OCI-LY7 (cell line): ENCODE data around the gene VSNL1. TPM values are rescaled to one million over a fixed set of nuclear protein-coding genes. Genes with fewer than 3 reads are reported as not detected.
A peak's percentile ranks its signal among the peaks of the same experiment; 100 is the strongest.

Source experiments
- BruUV-seq: library from RNA; stranded (reverse); fragments of 400-500 nt; replicated peaks from 2 replicates; lab custom pipeline; 2021; lab: Mats Ljungman, UMichigan
- CTCF ChIA-PET: fragments of 300-600 bp; sonication (Branson Sonifier 250); formaldehyde crosslinking; loops from one replicate; lab custom pipeline; 2022; ENCODE audit warnings: antibody characterized with exemption; ENCODE audit not compliant: unreplicated experiment; lab: Charles Lee
- POLR2A ChIA-PET: fragments of 300-600 bp; sonication (Branson Sonifier 250); formaldehyde crosslinking; loops from one replicate; lab custom pipeline; 2022; ENCODE audit warnings: antibody characterized with exemption; lab: Charles Lee
- DNase-seq: peaks from one replicate; pipeline ENCODE4 v3.0.0-alpha.2; 2015; ENCODE audit warnings: low spot score
- H2AFZ ChIP-seq: fragments of 200-600 bp; sonication (generic), shearing (Covaris generic); 2 replicates; pipeline ENCODE4 v1.6.1; 2014; ENCODE audit warnings: mild to moderate bottlenecking, antibody characterized with exemption, low read length, moderate library complexity
- H3K27ac ChIP-seq: fragments of 200-600 bp; sonication (generic); 2 replicates; pipeline ENCODE4 v1.5.1; 2014; ENCODE audit warnings: mixed run types, low read depth, mild to moderate bottlenecking, moderate library complexity, low read length, inconsistent platforms; ENCODE audit not compliant: poor library complexity, severe bottlenecking
- H3K36me3 ChIP-seq: fragments of 200-600 bp; sonication (generic); 2 replicates; pipeline ENCODE4 v1.6.1; 2014; ENCODE audit warnings: mild to moderate bottlenecking, antibody characterized with exemption, low read length, moderate library complexity, mixed read lengths; ENCODE audit not compliant: insufficient read depth
- H3K4me1 ChIP-seq: fragments of 200-600 bp; sonication (generic); 2 replicates; pipeline ENCODE4 v1.5.1; 2014; ENCODE audit warnings: mild to moderate bottlenecking, low read length; ENCODE audit not compliant: insufficient read depth, poor library complexity, severe bottlenecking
- H3K4me2 ChIP-seq: fragments of 200-600 bp; sonication (generic); 2 replicates; pipeline ENCODE4 v1.6.1; 2014; ENCODE audit warnings: mild to moderate bottlenecking, low read length
- H3K4me3 ChIP-seq: fragments of 200-600 bp; sonication (generic); 2 replicates; pipeline ENCODE4 v1.5.1; 2014; ENCODE audit warnings: mild to moderate bottlenecking, low read depth, low read length; ENCODE audit not compliant: poor library complexity, severe bottlenecking
- H3K79me2 ChIP-seq: fragments of 200-600 bp; sonication (generic); 2 replicates; pipeline ENCODE4 v1.6.1; 2016; ENCODE audit warnings: low read depth, mild to moderate bottlenecking, low read length, moderate library complexity, mixed read lengths; ENCODE audit not compliant: insufficient read depth
- H3K9me2 ChIP-seq: fragments of 200-600 bp; sonication (generic); 2 replicates; pipeline ENCODE4 v1.6.1; 2016; ENCODE audit warnings: mild to moderate bottlenecking, low read length, mixed read lengths; ENCODE audit not compliant: insufficient read depth
- H3K9me3 ChIP-seq: fragments of 200-600 bp; sonication (generic); 2 replicates; pipeline ENCODE4 v1.6.1; 2014; ENCODE audit warnings: mild to moderate bottlenecking, mixed run types, low read length, mixed read lengths
- H4K20me1 ChIP-seq: fragments of 200-600 bp; sonication (generic); 2 replicates; pipeline ENCODE4 v1.6.1; 2014; ENCODE audit warnings: mild to moderate bottlenecking, antibody characterized with exemption, low read length, moderate library complexity, mixed read lengths; ENCODE audit not compliant: insufficient read depth
- EZH2phosphoT487 ChIP-seq: fragments of 200-600 bp; sonication (generic); IDR thresholded peaks from 2 replicates; pipeline ENCODE4 v1.6.1; 2018; ENCODE audit warnings: low read depth, borderline replicate concordance, mild to moderate bottlenecking, mixed run types, antibody characterized with exemption, low read length, moderate library complexity, mixed read lengths
- intact Hi-C: fragments of 100-400 bp; cut with micrococcal nuclease; formaldehyde crosslinking; loops from one replicate; pipeline ENCODE4 v1.10.0; 2022; ENCODE audit not compliant: unreplicated experiment
- total RNA-seq, 2 experiments: library from RNA; depleted of rRNA in 1 of 2; stranded (reverse); fragments of >200 nt in 1 of 2; shearing (Covaris generic) in 1 of 2; gene quantifications; 2 replicates each; pipeline ENCODE4 v1.2.3, GENCODE V29; 2014 to 2022
- TF ChIP-seq, protein P1 (sequence below): fragments of 200-600 bp; sonication (generic); conservative IDR thresholded peaks from 2 replicates; pipeline ENCODE4 v1.5.1; 2014; ENCODE audit warnings: mild to moderate bottlenecking, antibody characterized with exemption, low read length, moderate library complexity, mixed read lengths

VSNL1 gene
- total RNA-seq, 2 experiments from 2014 or later = not detected

DNA sequence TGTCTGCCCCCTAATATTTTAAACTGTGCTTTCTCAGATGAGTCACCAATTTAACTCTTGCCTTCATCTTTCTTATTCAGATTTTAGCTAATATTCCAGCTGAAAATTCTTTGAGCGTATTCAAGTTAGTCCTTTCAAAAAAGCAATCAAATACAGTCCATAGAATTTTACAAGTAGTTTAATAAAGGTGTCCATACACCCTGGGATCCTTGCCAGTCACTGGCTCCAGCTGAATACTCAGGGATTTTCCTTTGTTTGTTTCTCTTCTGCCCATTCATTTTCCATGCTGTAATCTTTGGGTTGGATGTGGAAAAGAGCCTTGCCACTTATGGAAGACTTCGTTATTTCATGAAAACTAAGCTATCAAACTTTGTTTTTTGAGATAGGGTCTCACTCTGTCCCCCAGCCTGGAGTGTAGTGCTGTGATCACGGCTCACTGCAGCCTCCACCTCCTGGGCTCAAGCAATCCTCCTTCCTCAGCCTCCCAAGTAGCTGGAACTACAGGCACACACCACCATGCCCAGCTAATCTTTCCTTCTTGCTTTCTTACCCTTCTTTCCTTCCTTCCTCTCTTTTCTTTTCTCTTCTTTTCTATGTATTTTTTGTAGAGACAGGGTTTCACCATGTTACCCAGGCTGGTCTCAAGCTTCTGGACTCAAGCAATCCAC lies 34.0 kb downstream of the VSNL1 start:
- no peaks in the 10 kb centered on the region for H3K4me1 ChIP-seq
- H3K9me2 ChIP-seq = no peaks in the 10 kb centered on the region
- no peaks in the 10 kb centered on the region for H3K9me3 ChIP-seq
- H3K4me3 ChIP-seq = no peak overlapping the region
- no peak for DNase-seq
- H3K4me2 ChIP-seq = no peak overlapping the region
- H3K79me2 ChIP-seq = no peaks in the 10 kb centered on the region
- H2AFZ ChIP-seq = no peak overlapping the region
- ChIA-PET POLR2A (interaction anchor here (0.6 to 1.4 kb wide), 3 partner anchors 14 to 316 kb away, joined by 3 to 5 read pairs (median 3); no protein-coding TSS in a partner anchor), CTCF (no interaction called here)
- H4K20me1 ChIP-seq = no peaks in the 10 kb centered on the region
- intact Hi-C loops = no loop called here
- BruUV-seq = no TSS peak
- H3K27ac ChIP-seq = no peak overlapping the region
- no peak for TF ChIP-seq EZH2phosphoT487
- TF ChIP-seq, protein P1, sequence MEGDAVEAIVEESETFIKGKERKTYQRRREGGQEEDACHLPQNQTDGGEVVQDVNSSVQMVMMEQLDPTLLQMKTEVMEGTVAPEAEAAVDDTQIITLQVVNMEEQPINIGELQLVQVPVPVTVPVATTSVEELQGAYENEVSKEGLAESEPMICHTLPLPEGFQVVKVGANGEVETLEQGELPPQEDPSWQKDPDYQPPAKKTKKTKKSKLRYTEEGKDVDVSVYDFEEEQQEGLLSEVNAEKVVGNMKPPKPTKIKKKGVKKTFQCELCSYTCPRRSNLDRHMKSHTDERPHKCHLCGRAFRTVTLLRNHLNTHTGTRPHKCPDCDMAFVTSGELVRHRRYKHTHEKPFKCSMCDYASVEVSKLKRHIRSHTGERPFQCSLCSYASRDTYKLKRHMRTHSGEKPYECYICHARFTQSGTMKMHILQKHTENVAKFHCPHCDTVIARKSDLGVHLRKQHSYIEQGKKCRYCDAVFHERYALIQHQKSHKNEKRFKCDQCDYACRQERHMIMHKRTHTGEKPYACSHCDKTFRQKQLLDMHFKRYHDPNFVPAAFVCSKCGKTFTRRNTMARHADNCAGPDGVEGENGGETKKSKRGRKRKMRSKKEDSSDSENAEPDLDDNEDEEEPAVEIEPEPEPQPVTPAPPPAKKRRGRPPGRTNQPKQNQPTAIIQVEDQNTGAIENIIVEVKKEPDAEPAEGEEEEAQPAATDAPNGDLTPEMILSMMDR = no peak
- H3K36me3 ChIP-seq = no peaks in the 10 kb centered on the region

DNA sequence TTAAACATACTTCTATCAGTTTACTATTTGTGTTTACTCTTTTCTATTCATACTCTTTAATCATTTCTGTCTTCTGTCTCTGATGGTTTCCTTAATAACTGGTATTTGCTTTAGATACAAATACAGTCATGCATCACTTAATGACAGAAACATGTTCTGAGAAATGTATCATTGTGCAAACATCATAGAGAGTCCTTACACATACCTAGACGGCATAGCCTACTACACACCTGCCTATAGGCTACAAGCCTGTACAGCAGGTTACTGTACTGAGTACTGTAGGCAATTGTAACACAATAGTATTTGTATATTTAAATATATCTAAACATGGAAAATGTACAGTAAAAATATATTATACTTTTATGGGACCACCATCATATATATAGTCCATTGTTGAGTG lies 36.3 kb downstream of the VSNL1 start:
- no peak overlapping the region for H3K4me2 ChIP-seq
- no peak overlapping the region for H2AFZ ChIP-seq
- POLR2A ChIA-PET = no interaction called here
- intact Hi-C loops = no loop called here
- H4K20me1 ChIP-seq = no peaks in the 10 kb centered on the region
- DNase-seq = no peak
- no TSS peak for BruUV-seq
- TF ChIP-seq, protein P1 = no peak
- no peak for TF ChIP-seq EZH2phosphoT487
- H3K36me3 ChIP-seq = no peaks in the 10 kb centered on the region
- no peak overlapping the region for H3K27ac ChIP-seq
- CTCF ChIA-PET = no interaction called here
- no peak overlapping the region for H3K4me3 ChIP-seq
- no peaks in the 10 kb centered on the region for H3K4me1 ChIP-seq
- no peaks in the 10 kb centered on the region for H3K9me2 ChIP-seq
- H3K79me2 ChIP-seq = no peaks in the 10 kb centered on the region
- no peaks in the 10 kb centered on the region for H3K9me3 ChIP-seq

DNA sequence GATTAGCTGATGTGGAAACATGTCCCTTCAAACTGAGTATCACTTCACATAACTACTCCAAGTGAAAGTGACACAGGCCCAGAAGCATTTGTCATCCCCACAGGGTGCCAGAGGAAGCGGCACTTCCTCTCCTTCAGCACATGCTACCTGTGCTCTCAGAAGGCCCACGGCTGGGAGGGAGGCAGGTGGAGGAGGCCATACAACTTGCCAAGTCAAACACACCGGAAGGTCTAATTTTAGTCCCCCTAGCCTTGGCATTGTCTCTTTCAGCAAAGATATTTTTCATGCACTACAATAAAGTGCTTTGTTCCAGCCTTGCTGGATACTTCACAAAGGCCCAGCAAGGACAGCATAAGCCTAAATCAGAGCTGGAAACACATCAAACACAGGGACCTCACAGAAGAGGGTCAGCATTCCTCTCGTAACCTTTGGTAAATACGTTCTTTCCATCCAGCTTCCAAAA lies 38.0 kb downstream of the VSNL1 start:
- Histone ChIP-seq H3K4me3 (no peak overlapping the region), H2AFZ (no peak overlapping the region), H3K9me3 (no peaks in the 10 kb centered on the region), H3K4me2 (no peak overlapping the region), H3K27ac (no peak overlapping the region), H4K20me1 (no peaks in the 10 kb centered on the region), H3K36me3 (no peaks in the 10 kb centered on the region), H3K79me2 (no peaks in the 10 kb centered on the region), H3K9me2 (no peaks in the 10 kb centered on the region), H3K4me1 (no peaks in the 10 kb centered on the region)
- POLR2A ChIA-PET = interaction anchor here (0.6 to 0.9 kb wide), 2 partner anchors 134 to 359 kb away, joined by 3 to 4 read pairs; no protein-coding TSS in a partner anchor
- TF ChIP-seq, protein P1 = no peak
- no peak for TF ChIP-seq EZH2phosphoT487
- peak; percentile 4 for DNase-seq
- intact Hi-C loops = no loop called here
- BruUV-seq = no TSS peak
- CTCF ChIA-PET = no interaction called here
